H1 (cell line): Measurements from ENCODE around the gene RSPH9. TPM values are rescaled to one million over a fixed set of nuclear protein-coding genes. Genes with fewer than 3 reads are reported as not detected.

Source experiments
- ATF3 ChIP-seq: IDR thresholded peaks from 2 replicates; pipeline ENCODE4 v1.6.1; 2011; ENCODE audit warnings: low read depth, mild to moderate bottlenecking, low read length; ENCODE audit not compliant: insufficient read depth
- BCL11A ChIP-seq, 2 experiments: IDR thresholded peaks; one replicate each; pipeline ENCODE4 v1.6.1; 2011; ENCODE audit warnings: low read depth in 2 of 2, low read length in 2 of 2, mild to moderate bottlenecking in 2 of 2
- PHF8 ChIP-seq: fragments of 200-600 bp; sonication (generic); conservative IDR thresholded peaks from 2 replicates; pipeline ENCODE4 v1.7.1; 2012; ENCODE audit warnings: low read depth, mild to moderate bottlenecking, inconsistent platforms, low read length, moderate library complexity
- SP4 ChIP-seq: IDR thresholded peaks from 2 replicates; pipeline ENCODE4 v1.6.1; 2012; ENCODE audit warnings: low read length, inconsistent platforms
- polyA plus RNA-seq, 7 experiments: library from polyadenylated mRNA; depleted of rRNA in 3 of 7; stranded (reverse) in 5 of 7; unstranded in 2 of 7; fragments of >200 nt in 5 of 7; fragments of 200-250 nt in 2 of 7; gene quantifications; 1 replicate in 5 of 7; 2 replicates in 1 of 7; 4 replicates in 1 of 7; pipeline versions ENCODE4 v1.2.1 to v1.2.3, GENCODE V29; 2011 to 2013; ENCODE audit warnings: missing spikeins in 2 of 7, mixed read lengths in 2 of 7
- total RNA-seq: library from RNA; stranded (reverse); fragmentation: NEBNext Ultra II Directional; extraction: Animal tissue kit (Norgen Biotek cat#: 25700); gene quantifications from 2 replicates; pipeline ENCODE4 v1.2.1, GENCODE V29; 2021

Gene RSPH9
- total and polyA plus RNA-seq, 2 of the 8 experiments (the other 6 are each of a cell fraction or from before 2014, with no cell fraction given) = 0.15 to 0.23 TPM

GRCh38 chr6:43682724-43683429 is 38.0 kb downstream of the RSPH9 start (continued):
- TF ChIP-seq BCL11A (IDR thresholded peaks at IDR 0.05; ENCODE audit: low read depth in 2 of 2, low read length in 2 of 2) (no peak), PHF8 (no peak), SP4 (no peak), ATF3 (no peak)
